Colon (tissue), 2 donors: Measurements from ENCODE around the gene RALA.
"Not testable (repeated sequence)": the region's sequence is repeated elsewhere in the genome, so short reads cannot be mapped to it uniquely, and the experiment has no call there.

Source experiments
- FAIRE-seq: peaks from 2 replicates; lab custom pipeline; 2012; peaks lifted over from hg19 to GRCh38; lab: Jason Lieb, UNC
- donor health status: control.
- donor health status: control.

Gene RALA

DNA sequence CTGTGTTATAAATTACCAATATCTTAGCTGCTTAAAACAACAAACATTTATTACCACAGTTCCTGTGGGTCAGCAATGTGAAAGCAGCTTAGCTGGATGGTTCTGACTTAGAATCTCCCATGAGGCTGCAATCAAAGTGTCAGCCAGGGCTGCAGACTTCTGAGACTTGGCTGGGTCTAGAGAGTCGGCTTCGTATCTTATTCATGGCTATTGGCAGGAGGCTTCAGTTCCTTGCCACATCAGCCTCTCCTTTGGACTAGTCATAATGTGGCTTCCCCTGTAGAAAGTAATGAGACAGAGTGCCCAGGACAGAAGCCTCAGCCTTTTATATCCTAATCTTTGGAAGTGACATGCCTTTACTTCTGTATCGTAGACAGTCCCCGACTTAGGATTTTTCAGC is 27.3 kb downstream of the RALA start:
- no peak for FAIRE-seq

DNA sequence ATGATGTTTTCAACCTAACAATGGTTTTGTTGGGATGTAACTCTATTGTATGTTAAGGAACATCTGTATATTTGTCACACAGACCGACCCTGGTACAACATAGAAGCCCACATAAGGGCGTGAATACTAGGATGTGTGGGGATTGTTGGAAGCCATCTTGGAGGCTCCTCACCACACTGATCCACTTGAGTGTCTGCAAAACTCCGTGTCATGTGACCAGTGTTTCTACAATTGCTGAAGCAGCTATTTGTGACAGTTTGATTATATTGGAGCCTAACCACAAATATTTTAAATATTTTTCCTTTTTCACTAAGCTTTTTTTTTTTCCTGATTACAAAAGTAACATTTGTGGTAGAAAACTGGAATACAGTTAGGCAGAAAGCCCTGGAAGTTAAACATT is 27.9 kb downstream of the RALA start:
- FAIRE-seq, result no peak

DNA sequence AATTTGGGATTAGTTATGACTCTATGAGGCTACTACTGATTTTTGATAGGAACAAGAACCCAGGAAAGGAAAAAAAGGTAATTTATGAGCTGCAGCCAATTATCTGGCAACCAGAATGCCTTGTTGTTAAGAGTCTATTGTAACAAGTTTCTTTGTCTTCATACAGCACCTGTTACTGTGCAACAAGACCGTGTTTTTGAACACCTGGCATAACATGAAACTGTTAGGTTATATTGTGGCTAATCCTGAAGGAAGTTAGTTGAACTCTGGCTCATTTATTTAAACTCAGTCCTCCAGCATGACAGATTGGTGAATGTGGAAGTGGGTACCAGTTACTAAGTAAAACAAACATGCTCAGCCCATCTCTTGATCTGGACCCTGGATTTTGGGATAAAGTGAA is 33.0 kb downstream of the RALA start:
- no peak for FAIRE-seq

DNA sequence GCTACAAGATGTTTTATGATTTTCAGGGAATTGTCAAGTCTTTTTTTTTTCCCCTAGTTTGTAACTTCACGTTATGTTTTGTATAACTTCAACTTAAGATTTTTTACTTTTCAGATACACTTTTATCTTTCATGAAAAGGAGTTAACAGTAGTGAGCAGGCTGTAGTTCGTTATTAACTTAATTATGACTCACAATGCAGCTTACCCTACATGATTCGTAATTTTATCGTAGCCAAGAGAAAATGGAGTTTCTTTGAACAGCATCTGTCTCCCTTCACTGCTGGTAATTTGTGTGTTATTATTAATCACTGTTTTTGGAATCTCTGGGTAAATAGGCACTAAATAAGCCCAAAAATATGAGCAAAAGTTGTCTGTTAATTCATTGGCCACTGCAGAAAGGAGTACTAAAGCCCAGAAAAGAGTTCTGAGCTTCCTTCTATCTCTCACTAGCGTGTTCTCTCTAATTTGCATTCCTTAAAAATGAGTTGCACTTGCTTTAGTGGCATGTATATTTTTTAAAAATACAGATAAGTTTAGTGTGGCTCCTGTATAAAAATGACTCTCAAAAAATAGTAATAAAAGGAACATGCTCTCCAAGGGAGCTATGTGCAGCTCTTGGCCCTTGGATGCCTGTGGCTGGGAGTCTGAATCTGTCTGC is 36.1 kb downstream of the RALA start:
- no peak for FAIRE-seq

DNA sequence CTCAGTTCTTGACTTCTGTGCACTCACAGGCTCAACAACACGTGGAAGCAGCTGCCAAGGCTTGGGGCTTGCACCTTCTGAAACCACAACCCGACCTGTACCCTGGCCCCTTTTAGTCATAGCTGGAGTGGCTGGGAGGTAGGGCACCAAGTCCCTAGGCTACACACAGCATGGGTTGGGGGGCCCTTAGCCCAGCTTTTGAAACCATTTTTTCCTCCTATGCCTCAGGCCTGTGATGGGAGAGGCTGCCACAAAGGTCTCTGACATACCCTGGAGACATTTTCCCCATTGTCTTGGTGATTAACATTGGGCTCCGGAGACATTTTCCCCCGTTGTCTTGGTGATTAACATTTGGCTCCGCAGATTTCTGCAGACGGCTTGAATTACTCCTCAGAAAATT is 38.6 kb downstream of the RALA start:
- no peak for FAIRE-seq

DNA sequence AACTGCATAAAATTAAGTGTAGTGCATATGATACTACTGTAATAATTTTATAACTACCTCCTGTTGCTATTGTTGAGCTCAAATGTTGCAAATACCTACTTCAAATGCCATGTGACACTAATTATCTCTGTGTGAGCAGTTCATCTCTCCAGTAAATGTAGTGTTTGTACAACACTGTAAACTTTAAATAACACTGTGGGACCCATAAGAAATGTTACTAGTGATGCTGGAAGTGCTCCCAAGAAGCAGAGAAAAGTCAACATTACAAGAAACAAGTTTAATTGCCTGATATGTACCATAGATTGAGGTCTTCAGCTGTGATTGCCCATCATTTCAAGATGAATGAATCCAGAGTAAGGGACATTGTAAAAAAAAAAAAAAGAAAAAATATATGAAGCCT is 39.9 kb downstream of the RALA start:
- no peak for FAIRE-seq

DNA sequence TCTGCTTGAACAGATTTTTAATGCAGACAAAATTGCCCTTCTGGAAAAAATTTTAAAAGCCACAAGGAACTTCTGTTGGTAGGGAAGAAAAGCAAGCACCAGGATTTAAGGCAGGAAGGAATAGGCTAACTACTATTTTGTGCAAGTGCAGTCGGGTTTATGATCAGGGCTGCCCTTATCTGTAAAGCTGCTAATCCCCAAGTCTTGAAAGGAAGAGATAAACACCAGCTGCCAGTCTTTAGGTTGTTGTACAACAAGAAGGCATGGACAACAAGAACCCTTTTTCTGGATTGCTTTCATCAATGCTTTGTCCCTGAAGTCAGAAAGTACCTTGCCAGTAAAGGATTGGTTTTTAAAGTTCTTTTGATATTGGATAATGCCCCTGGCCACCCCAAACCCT is 40.7 kb downstream of the RALA start:
- no peak for FAIRE-seq

DNA sequence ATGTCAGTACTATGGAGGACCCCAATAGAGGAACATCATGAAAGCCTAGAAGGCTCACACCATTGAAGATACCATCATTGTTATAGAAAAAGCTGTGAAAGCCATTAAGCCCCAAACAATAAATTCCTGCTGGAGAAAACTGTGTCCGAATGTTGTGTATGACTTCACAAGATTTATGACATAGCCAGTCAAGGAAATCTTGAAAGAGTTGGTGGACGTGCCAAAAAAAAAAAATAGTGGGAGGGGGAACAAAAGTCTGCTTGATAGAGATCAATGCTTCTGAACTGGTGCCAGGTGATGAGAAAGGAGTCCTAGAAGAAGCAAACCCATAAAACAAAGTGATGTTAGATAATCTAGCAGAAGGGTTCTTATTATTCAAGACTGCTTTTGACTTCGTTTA is 41.2 kb downstream of the RALA start:
- no peak for FAIRE-seq

DNA sequence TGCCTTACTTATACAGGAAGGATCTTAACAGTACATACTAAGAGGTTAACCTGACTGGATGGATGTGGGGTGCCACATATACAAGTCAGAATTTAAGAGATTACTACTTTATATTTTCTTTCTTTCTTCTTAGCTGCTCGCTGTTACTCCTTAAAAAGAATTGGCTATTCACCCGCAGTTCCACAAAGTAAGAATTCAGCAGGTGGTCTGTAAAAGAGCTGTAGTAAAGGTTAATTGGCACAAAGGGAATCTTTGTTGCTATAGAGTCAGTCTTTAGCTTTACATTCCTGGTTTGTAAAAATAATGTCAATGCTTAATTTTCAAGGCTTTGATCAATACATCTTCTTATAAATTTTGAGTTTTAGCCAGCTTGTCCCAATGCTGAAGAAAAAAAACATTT is 43.2 kb downstream of the RALA start:
- FAIRE-seq, result no peak

DNA sequence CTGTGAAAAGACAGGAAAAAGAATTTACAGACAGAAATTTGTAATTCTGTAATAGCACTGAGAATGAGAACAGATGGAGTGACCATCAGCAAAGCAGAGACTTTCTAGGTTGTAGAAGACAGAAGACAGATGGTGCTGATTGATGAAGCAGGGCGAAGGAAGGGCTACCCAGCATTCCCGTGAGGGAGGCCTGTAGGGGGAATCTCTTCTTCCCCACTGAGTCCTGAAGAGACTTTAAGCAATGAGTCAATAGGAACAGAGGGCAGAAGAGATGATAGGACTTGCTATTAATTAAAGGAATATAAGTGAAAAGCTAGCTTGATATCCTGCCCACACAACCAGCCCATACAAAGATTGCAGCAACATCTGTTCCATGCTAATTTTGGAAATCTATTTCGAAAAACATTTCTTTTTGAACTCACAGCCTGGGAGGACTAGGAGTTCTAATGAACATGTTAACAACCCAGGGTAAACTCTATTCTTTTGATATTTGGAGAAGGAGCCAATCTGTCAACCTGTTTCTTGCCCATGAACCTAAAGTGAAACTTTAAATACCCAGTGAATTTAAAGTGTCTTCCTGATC is 44.1 kb downstream of the RALA start:
- FAIRE-seq, result no peak

DNA sequence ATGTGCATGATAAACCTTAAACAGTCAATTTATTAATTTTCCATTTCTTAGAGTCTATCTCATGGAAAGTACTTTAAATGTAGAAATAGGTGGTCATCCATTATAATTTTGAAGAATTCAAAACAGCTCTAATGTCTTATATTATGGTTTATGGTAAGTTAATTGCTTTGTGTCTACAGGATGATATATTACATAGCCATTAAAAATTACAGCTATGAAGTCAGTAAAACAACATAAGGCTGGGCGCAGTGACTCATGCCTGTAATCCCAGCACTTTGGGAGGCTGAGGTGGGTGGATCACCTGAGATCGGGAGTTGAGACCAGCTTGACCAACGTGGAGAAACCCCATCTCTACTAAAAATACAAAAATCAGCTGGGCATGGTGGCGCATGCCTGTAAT is 44.9 kb downstream of the RALA start:
- not testable (repeated sequence) for FAIRE-seq

DNA sequence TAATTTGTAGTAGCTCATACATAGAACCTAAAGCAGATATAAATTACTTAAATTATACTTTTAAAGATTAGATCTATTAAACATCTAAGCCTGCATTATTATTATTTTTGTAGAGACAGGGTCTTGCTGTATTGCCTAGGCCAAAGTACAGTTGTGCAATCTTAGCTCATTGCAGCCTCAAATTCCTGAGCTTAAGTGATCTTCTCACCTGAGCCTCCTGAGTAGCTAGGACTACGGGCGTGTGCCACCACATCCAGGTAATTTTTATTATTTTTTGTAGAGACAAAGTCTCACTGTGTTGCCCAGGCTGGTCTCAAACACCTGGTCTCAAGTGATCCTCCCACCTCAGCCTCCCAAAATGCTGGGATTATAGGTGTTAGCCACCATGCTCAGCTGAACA is 46.7 kb downstream of the RALA start:
- no peak for FAIRE-seq

DNA sequence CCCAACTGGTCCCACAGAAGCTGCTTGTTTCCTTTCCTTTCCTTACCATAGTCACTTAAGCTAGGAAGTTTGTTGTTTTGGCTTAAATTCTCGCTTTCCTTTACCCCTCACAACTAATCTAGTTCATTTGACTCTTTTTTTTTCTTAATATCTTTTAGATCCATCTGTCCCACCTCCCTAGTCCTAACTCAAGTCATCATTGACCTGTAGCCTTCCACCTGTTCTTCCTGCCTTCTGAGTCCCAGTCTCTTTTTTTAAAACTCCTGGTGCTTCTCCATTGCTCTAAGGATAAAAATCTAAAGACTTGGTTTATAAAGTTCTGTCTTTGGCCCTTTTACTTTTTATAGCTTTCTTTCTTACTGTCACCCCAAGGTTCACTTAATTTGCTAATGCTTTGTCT is 47.6 kb downstream of the RALA start:
- FAIRE-seq, result no peak

DNA sequence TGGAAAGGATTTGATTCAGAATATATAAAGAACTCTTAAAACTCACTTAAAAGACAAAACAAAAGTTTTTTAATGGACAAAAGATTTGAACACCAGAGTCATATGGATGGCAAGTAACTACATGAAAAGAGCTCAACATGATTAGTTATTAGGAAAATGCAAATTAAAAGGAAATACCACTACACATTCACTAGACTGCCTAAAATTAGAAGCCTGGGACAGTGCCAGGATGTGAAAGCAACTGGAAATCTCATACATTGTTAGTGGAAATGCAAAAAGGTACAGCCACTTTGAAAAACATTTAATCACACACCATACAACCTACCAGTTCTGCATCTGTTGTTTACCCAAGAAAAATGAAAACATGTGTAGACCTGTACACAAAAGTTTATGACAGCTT is 48.8 kb downstream of the RALA start:
- FAIRE-seq, result no peak

DNA sequence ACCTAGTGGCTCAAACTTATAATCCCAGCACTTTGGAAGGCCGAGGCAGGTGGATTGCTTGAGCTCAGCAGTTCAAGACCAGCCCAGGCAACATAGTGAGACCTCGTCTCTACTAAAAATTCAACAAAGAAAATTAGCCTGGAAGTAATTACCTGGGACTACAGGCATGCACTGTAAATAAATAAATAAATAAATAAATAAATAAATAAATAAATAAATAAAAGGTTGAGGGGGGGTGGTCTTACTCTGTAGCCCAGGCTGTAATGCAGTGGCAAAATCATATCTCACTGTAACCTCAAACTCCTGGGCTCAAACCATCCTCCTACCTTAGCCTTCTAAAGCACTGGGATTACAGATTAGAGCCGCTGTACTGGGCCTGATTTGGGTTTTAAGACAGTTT is 50.5 kb downstream of the RALA start:
- no peak for FAIRE-seq

DNA sequence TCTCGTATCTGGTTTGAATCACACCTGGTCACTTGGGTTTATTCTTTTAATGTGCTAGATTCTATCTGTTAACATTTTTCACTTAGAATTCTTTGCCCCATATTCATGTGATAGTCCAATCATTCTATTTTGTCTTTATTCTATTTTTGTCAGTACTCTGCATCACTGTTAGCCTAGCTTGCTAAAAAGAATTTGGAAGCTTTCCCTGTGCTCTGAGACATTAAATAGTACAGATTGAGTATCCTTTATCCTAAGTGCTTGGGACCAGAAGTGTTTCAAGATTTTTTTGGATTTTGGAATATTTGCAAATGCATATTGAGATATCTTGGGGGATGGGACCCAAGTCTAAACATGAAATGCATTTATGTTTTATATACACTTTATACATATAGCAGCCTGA is 51.0 kb downstream of the RALA start:
- no peak for FAIRE-seq

DNA sequence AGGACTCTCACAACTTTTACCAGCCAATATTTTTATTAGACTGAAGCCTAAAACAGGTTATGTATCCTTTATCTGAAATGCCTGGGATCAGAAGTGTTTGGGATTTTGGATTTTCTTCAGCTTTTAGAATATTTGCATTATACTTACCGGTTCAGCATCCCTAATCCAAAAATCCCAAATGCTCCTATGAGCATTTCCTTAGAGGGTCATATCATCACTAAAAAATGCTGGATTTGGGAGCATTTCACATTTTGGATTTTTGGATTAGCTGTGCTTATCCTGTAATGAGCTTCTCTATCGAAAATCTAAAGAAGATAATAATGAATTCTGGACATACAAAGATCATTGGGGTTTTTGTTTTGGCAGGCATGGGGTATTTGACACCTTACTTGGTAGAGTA is 53.0 kb downstream of the RALA start:
- FAIRE-seq, result no peak

DNA sequence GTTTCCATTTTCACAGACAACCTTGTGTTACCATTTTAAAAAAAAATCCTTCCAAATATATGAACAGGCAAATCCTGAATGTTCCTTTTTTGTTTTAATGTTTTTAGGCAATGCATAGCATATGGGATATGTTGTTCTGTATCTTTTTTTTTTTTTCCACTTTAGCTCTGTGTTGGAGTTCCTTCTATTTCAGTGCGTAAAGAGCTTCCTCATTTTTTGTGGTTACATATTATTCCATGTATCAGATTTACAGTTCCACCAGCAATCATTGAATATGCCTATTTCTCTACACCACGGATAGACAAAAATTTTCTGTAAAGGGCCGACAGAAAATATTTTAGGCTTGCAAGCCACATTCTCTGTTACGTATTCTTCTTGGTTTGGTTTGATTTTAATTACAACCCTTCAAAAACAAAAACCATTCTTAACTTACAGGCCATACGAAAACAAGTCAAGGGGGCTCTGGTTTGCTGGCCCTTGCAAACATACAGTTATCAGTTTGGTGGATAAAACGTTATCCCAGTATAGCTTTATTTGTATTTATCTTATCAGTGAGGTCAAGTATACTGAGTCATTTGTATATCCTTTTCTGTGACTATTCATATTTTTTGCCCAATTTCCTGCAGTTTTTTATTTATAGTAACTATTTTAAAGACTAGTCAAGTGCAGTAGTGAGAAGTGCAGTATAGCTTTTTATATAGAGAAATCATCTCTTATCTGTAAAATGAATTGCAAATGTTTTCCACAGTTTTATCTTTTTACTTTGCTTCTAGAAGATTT is 55.7 kb downstream of the RALA start:
- FAIRE-seq, result no peak

DNA sequence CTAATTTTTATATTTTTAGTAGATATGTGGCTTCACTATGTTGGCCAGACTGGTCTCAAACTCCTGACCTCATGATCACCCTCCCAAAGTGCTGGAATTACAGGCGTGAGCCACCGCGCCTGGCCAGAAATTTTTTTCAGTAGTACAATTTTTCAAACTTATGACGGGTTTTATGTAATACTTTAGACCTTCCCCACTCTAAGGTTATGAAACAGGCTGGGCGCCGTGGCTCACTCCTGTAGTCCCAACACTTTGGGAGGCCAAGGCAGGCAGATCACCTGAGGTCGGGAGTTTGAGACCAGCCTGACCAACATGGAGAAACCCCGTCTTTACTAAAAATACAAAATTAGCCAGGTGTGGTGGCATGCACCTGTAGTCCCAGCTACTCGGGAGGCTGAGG is 56.5 kb downstream of the RALA start:
- FAIRE-seq, result not testable (repeated sequence)

DNA sequence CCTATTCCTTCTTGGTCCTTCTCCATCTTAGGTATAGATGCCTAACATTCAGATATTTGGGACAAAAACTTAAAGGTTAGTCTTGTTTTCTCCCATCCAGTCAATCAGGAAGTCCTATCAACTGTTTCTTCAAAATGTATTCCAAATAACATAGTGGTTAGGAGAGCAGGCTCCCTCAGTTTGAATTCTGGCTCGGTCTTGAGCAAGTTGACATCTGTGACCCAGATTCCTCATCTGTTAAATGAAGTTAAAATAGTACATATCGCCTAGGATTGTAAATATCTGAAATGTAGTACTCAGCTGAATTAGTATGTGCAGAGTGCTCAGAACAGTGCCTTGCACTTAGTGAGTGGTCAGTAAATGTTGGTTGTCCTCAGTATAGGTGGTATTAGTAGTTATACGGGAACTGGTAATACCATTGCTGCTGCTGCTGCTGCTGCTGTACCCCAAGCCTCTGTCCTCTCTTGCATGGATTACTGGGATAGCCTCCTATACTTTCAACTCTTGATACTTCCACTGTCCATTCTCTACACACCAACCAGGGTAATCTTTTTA is 58.6 kb downstream of the RALA start:
- FAIRE-seq, result no peak

DNA sequence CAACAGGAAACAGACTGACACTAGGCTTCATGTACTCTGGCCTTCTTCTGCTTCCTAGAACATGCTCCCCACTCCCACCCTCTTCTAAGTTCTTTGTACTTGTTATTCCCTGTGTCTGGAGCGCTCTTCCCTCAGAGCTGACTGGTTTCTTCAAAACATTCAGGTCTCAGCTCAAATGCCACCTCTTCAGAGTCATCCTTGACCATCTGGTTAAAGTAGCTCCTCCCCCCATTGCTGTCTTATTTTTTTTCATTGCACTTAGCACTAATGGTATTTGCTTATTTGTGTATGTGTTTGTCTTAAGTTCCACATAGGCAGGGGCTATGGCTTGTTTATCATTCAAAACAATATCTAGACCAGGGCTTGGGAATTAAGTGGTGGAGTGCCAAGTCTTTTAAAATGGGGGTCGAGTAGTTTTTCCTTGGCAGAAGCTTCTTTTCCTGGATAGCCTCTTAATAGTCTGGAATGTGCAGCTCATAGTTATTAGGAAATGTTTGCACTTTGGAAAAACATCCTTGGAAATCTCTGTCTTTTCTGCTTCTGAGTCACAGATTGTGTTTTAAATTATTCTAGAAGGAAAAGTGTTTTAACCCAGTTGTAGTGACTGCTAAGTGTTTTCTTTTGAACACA is 60.0 kb downstream of the RALA start:
- FAIRE-seq, result no peak

DNA sequence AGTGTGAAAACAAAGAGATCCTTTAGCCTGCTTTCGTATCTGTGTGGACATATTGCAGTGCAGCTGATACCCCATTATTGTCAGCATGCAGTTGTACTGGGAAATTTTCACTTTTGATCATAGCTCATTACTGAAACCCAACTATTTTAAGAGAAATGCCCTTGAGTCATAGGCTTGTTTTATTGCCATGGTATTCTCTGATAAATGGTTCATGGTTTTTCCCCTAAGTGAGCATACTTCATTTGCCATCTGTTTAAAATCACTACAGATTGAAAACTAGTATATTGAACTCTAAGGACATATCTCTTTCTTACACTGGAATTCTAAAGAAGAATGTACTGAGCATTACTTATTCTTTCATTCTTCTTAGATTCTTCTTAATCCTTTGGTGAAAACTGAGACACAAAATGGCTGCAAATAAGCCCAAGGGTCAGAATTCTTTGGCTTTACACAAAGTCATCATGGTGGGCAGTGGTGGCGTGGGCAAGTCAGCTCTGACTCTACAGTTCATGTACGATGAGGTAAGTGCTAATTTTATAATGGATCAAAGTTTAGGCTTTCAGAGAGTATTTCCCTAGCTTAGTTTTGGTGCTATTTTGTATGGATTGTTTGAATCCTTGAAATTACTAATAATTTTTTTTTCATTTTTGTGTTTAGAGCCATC is 63.0 kb downstream of the RALA start:
- no peak for FAIRE-seq
